HUES6 (cell line): ENCODE measurements around the gene GTF2A2.

Experiments used
- H3K27ac ChIP-seq: 2 replicates; pipeline ENCODE4 v1.7.0; 2013; ENCODE audit warnings: low read depth, mild to moderate bottlenecking, low read length, inconsistent platforms
- H3K27me3 ChIP-seq: 2 replicates; pipeline ENCODE4 v1.6.1; 2013; ENCODE audit warnings: low read length; ENCODE audit not compliant: control insufficient read depth, insufficient read depth
- H3K36me3 ChIP-seq: 2 replicates; pipeline ENCODE4 v1.6.1; 2013; ENCODE audit warnings: low read length; ENCODE audit not compliant: control insufficient read depth, insufficient read depth
- H3K4me1 ChIP-seq: 2 replicates; pipeline ENCODE4 v1.6.1; 2013; ENCODE audit warnings: low read length; ENCODE audit not compliant: control insufficient read depth, insufficient read depth
- H3K4me3 ChIP-seq: 2 replicates; pipeline ENCODE4 v1.5.1; 2013; ENCODE audit warnings: low read depth, low read length
- H3K9ac ChIP-seq: one replicate; pipeline ENCODE4 v1.6.1; 2013; ENCODE audit warnings: mild to moderate bottlenecking, low read length
- H3K9me3 ChIP-seq: 2 replicates; pipeline ENCODE4 v1.6.1; 2013; ENCODE audit warnings: low read depth, low read length; ENCODE audit not compliant: control insufficient read depth, insufficient read depth

GTF2A2 gene

DNA sequence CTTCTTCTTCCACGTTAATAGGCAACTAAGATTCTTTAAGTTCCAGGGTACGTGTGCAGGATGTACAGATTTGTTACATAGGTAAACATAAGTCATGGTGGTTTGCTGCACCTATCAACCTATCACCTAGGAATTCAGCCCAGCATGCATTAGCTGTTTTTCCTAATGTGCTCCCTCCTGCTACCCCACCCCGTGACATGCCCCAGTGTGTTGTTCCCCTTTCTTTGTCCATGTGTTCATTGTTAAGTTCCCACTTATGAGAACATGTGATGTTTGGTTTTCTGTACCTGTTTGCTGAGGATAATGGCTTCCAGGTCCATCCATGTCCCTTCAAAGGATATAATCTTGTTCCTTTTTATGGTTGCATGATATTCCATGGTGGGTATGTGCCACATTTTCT, 21.1 kb downstream of the GTF2A2 start:
- H3K27me3 ChIP-seq, result no peaks in the 10 kb centered on the region
- H3K4me3 ChIP-seq, result no peak overlapping the region
- peaks cover 31% of the 10 kb centered on the region for H3K36me3 ChIP-seq
- peaks cover 2% of the 10 kb centered on the region; the same call in 1 of the 2 replicates for H3K4me1 ChIP-seq
- no peaks in the 10 kb centered on the region for H3K9me3 ChIP-seq
- no peak overlapping the region for H3K9ac ChIP-seq
- no peak overlapping the region for H3K27ac ChIP-seq

GRCh38 chr15:59632714-59633113, 24.6 kb downstream of the GTF2A2 start:
- H3K9ac ChIP-seq, result no peak overlapping the region
- no peak overlapping the region for H3K4me3 ChIP-seq
- no peaks in the 10 kb centered on the region for H3K9me3 ChIP-seq
- H3K36me3 ChIP-seq, result peaks cover 3% of the 10 kb centered on the region; the same call in 1 of the 2 replicates
- no peaks in the 10 kb centered on the region for H3K27me3 ChIP-seq
- peaks cover 2% of the 10 kb centered on the region; the same call in 1 of the 2 replicates for H3K4me1 ChIP-seq
- H3K27ac ChIP-seq, result no peak overlapping the region

GRCh38 chr15:59622289-59622688, 35.0 kb downstream of the GTF2A2 start:
- H3K9me3 ChIP-seq, result no peaks in the 10 kb centered on the region
- no peak overlapping the region for H3K27ac ChIP-seq
- no peak overlapping the region for H3K4me3 ChIP-seq
- H3K36me3 ChIP-seq, result no peaks in the 10 kb centered on the region
- no peaks in the 10 kb centered on the region for H3K4me1 ChIP-seq
- no peak overlapping the region for H3K9ac ChIP-seq
- peaks cover 8% of the 10 kb centered on the region; the same call in 1 of the 2 replicates for H3K27me3 ChIP-seq

GRCh38 chr15:59618406-59618805, 38.9 kb downstream of the GTF2A2 start:
- no peaks in the 10 kb centered on the region for H3K4me1 ChIP-seq
- H3K4me3 ChIP-seq, result no peak overlapping the region
- H3K27me3 ChIP-seq, result peaks cover 3% of the 10 kb centered on the region; the same call in 1 of the 2 replicates
- no peaks in the 10 kb centered on the region for H3K9me3 ChIP-seq
- no peak overlapping the region for H3K27ac ChIP-seq
- no peak overlapping the region for H3K9ac ChIP-seq
- no peaks in the 10 kb centered on the region for H3K36me3 ChIP-seq

- no peak overlapping the region for H3K4me3 ChIP-seq
- no peaks in the 10 kb centered on the region for H3K9me3 ChIP-seq
- H3K27ac ChIP-seq, result no peak overlapping the region
These were observed 40.9 kb downstream of the GTF2A2 start for GRCh38 chr15:59616379-59616778.

DNA sequence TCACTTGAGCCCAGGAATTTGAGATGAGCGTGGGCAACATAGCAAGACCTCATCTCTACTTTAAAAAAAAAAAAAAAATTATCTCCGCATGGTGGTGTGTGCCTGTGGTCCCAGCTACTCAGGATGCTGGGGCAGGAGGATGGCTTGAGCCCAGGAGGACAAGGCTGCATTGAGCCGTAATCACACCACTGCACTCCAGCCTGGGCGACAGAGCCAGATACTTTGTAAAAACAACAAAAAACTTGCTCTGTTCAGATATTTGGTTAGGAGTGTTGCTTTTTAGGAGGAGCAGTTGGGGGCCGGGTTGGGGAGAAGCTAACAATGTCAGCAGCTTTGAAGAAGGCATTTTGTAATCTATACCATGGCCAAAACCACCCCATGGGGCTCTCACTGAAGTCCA, 41.7 kb downstream of the GTF2A2 start:
- Histone ChIP-seq H3K4me3 (no peak overlapping the region), H3K9me3 (no peaks in the 10 kb centered on the region), H3K9ac (no peak overlapping the region), H3K36me3 (no peaks in the 10 kb centered on the region), H3K27me3 (peaks cover 3% of the 10 kb centered on the region; the same call in 1 of the 2 replicates), H3K27ac (no peak overlapping the region), H3K4me1 (no peaks in the 10 kb centered on the region)

More at GRCh38 chr15:59616379-59616778, 40.9 kb downstream of the GTF2A2 start:
- Histone ChIP-seq H3K36me3 (no peaks in the 10 kb centered on the region), H3K27me3 (peaks cover 3% of the 10 kb centered on the region; the same call in 1 of the 2 replicates), H3K4me1 (no peaks in the 10 kb centered on the region), H3K9ac (no peak overlapping the region)

- Histone ChIP-seq H3K36me3 (no peaks in the 10 kb centered on the region), H3K9me3 (no peaks in the 10 kb centered on the region), H3K9ac (no peak overlapping the region), H3K27me3 (peaks cover 3% of the 10 kb centered on the region; the same call in 1 of the 2 replicates), H3K4me3 (no peak overlapping the region), H3K4me1 (no peaks in the 10 kb centered on the region), H3K27ac (no peak overlapping the region)
These were observed 43.2 kb downstream of the GTF2A2 start for GRCh38 chr15:59614153-59614552.

DNA sequence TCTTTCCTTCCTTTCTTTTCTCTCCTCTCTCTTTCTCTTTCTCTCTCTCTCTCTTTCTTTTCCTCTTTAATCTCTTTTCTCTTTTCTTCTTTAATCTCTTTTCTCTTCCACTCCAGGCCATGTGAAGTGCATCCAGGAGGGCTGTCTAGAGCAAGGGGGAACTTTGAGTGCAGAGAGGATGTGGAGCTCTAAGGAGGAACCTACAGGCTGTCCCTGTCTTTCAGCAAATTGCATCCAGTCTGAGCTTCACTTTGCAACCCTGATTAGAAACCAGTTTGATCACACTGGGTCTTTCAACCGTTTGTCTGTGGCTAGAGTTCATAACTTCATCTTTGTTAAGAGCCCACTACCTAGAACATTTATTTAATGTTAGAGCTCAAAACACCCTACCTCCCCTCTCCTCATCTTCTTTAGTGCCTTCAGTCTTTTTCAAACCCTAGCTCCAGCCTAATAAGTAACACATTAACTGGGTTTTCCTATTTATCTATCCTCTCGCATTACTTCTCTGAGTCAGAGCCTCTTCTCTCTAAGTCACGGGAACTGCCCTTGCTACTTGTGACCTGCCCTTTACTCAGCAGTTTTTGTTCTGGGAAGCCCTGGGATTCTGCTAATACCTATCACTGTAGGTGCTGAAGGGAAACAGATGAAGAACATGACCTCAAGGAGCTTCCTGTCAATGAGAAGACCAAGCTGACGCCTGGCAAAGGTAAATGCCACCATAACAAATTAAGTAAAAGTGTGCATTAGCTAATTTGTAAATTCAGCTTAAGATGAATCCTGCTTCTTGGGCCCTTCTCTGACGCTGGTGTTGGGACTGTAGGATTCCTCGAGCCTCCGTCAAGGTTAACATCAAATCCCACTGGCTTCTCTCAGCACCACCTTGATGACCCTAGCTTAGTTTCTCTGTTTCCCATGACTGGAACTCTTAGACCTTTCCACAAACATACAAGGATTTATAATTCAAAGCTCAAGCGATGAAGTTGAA, 45.7 kb downstream of the GTF2A2 start, which contains the start of gene GCNT3:
GCNT3 (plus strand) TSS at position 508 of the 985 bp plus-strand sequence. CDS start 6,456 bp downstream, outside the sequence.
- Histone ChIP-seq H3K9ac (no peak within 1 kb of the TSS), H3K27me3 (no peaks in the 10 kb centered on the region), H3K36me3 (no peaks in the 10 kb centered on the region), H3K4me1 (no peaks in the 10 kb centered on the region), H3K27ac (no peak within 1 kb of the TSS), H3K9me3 (no peaks in the 10 kb centered on the region), H3K4me3 (no peak within 1 kb of the TSS)

GRCh38 chr15:59609730-59610712, 47.3 kb downstream of the GTF2A2 start:
- H3K27ac ChIP-seq, result no peak overlapping the region
- H3K4me3 ChIP-seq, result no peak overlapping the region
- H3K4me1 ChIP-seq, result no peaks in the 10 kb centered on the region

GRCh38 chr15:59605994-59606393, 51.3 kb downstream of the GTF2A2 start:
- no peak overlapping the region for H3K27ac ChIP-seq
- H3K4me1 ChIP-seq, result no peaks in the 10 kb centered on the region

More at GRCh38 chr15:59609730-59610712, 47.3 kb downstream of the GTF2A2 start:
- Histone ChIP-seq H3K9me3 (peaks cover 1% of the 10 kb centered on the region), H3K9ac (no peak overlapping the region), H3K27me3 (no peaks in the 10 kb centered on the region), H3K36me3 (no peaks in the 10 kb centered on the region)

More at GRCh38 chr15:59605994-59606393, 51.3 kb downstream of the GTF2A2 start:
- Histone ChIP-seq H3K9ac (no peak overlapping the region), H3K4me3 (no peak overlapping the region), H3K9me3 (peaks cover 21% of the 10 kb centered on the region), H3K27me3 (no peaks in the 10 kb centered on the region), H3K36me3 (no peaks in the 10 kb centered on the region)
